AG10803 (cell line): ENCODE results near the gene HRH1.

Source experiments
- DNase-seq: peaks from one replicate; pipeline ENCODE4 v3.0.0; 2010; ENCODE audit warnings: low read depth
- H3K4me3 ChIP-seq: 2 replicates; pipeline ENCODE4 v1.5.1; 2011; ENCODE audit warnings: mild to moderate bottlenecking, low read length, control low read depth
- CTCF ChIP-seq: conservative IDR thresholded peaks from 2 replicates; pipeline ENCODE4 v1.5.1; 2011; ENCODE audit warnings: mild to moderate bottlenecking, low read length, control low read depth, inconsistent platforms

The HRH1 gene

GRCh38 chr3:11220230-11220629, 65.9 kb downstream of the HRH1 start:
- no peak for DNase-seq
- H3K4me3 ChIP-seq: no peak overlapping the region
- TF ChIP-seq CTCF: no peak

GRCh38 chr3:11221818-11222415, 67.6 kb downstream of the HRH1 start:
- no peak overlapping the region for H3K4me3 ChIP-seq
- DNase-seq: no peak
- TF ChIP-seq CTCF: peak; percentile 32

- no peak for TF ChIP-seq CTCF
- DNase-seq: no peak
- H3K4me3 ChIP-seq: no peak overlapping the region
Measured at GRCh38 chr3:11224010-11224409, 69.7 kb downstream of the HRH1 start.

- TF ChIP-seq CTCF: no peak
- H3K4me3 ChIP-seq: peak overlapping the region; percentile 55
- no peak for DNase-seq
Measured at GRCh38 chr3:11224870-11225229, 70.6 kb downstream of the HRH1 start.

- peak overlapping the region; percentile 55 for H3K4me3 ChIP-seq
- no peak for DNase-seq
- TF ChIP-seq CTCF: no peak
Measured at GRCh38 chr3:11226042-11226370, 71.7 kb downstream of the HRH1 start.

GRCh38 chr3:11228041-11228440, 73.7 kb downstream of the HRH1 start:
- no peak overlapping the region for H3K4me3 ChIP-seq
- peak; percentile 53 for DNase-seq
- TF ChIP-seq CTCF: no peak

GRCh38 chr3:11230125-11230524, 75.8 kb downstream of the HRH1 start:
- TF ChIP-seq CTCF: no peak
- peak; percentile 44 for DNase-seq
- no peak overlapping the region for H3K4me3 ChIP-seq
